GM13976 (cell line): ENCODE measurements around the gene KCNMA1.

ENCODE experiments used
- DNase-seq: peaks from one replicate; pipeline ENCODE4 v3.0.0; 2012; ENCODE audit warnings: low spot score
- CTCF ChIP-seq: IDR thresholded peaks from 2 replicates; pipeline ENCODE4 v1.5.1; 2012; ENCODE audit warnings: borderline replicate concordance, mild to moderate bottlenecking; ENCODE audit not compliant: insufficient read depth; ENCODE audit errors: extremely low read depth, missing control alignments, control extremely low read depth
- in situ Hi-C: fragments of 300-500 bp; cut with MboI; formaldehyde crosslinking; loops from one replicate; pipeline ENCODE4 v1.12.0; 2022; ENCODE audit warnings: low sequenced_read_pairs, mixed read lengths, inconsistent platforms; ENCODE audit not compliant: unreplicated experiment

KCNMA1 gene

GRCh38 chr10:77308084-77308732, 329.4 kb downstream of the KCNMA1 start:
- in situ Hi-C loops: no loop called here

GRCh38 chr10:77306666-77307065, 330.9 kb downstream of the KCNMA1 start:
- in situ Hi-C loops: no loop called here
- no peak for DNase-seq
- no peak for TF ChIP-seq CTCF

More at GRCh38 chr10:77308084-77308732, 329.4 kb downstream of the KCNMA1 start:
- TF ChIP-seq CTCF: no peak
- no peak for DNase-seq

GRCh38 chr10:77305650-77306632, 331.7 kb downstream of the KCNMA1 start:
- DNase-seq: no peak
- TF ChIP-seq CTCF: no peak
- in situ Hi-C loops: no loop called here

- no peak for TF ChIP-seq CTCF
- in situ Hi-C loops: no loop called here
- DNase-seq: no peak
Measured at GRCh38 chr10:77304192-77304591, 333.4 kb downstream of the KCNMA1 start.

GRCh38 chr10:77301305-77301730, 336.3 kb downstream of the KCNMA1 start:
- no peak for TF ChIP-seq CTCF
- DNase-seq: no peak
- in situ Hi-C loops: no loop called here

- DNase-seq: no peak
- in situ Hi-C loops: no loop called here
- no peak for TF ChIP-seq CTCF
Measured at GRCh38 chr10:77300682-77301302, 336.8 kb downstream of the KCNMA1 start.
